Loucy (cell line): Measurements from ENCODE around the gene C1orf159.

Source experiments
- H2AFZ ChIP-seq: fragments of 200-600 bp; sonication (generic); 2 replicates; pipeline ENCODE4 v1.6.0; 2016; ENCODE audit warnings: antibody characterized with exemption, mild to moderate bottlenecking, low read length, moderate library complexity
- H3F3A ChIP-seq: fragments of 200-600 bp; 2 replicates; pipeline ENCODE4 v1.6.0; 2016; ENCODE audit warnings: antibody characterized with exemption, low read depth, mild to moderate bottlenecking
- H3K27me3 ChIP-seq: fragments of 200-600 bp; sonication (generic); 2 replicates; pipeline ENCODE4 v1.6.1; 2014; ENCODE audit warnings: low read length, mild to moderate bottlenecking; ENCODE audit not compliant: insufficient read depth, poor library complexity, severe bottlenecking
- H3K36me3 ChIP-seq: fragments of 200-600 bp; sonication (generic); 2 replicates; pipeline ENCODE4 v1.6.1; 2016; ENCODE audit warnings: low read length; ENCODE audit not compliant: insufficient read depth
- H3K4me1 ChIP-seq: fragments of 200-600 bp; sonication (generic); 2 replicates; pipeline ENCODE4 v1.5.1; 2014; ENCODE audit warnings: low read length, mild to moderate bottlenecking; ENCODE audit not compliant: insufficient read depth, poor library complexity, severe bottlenecking
- H3K4me2 ChIP-seq: fragments of 200-600 bp; sonication (generic); 2 replicates; pipeline ENCODE4 v1.6.0; 2014; ENCODE audit warnings: antibody characterized with exemption, low read length, low read depth, mild to moderate bottlenecking; ENCODE audit not compliant: poor library complexity, severe bottlenecking
- H3K4me3 ChIP-seq: fragments of 200-600 bp; sonication (generic); 2 replicates; pipeline ENCODE4 v1.5.1; 2014; ENCODE audit warnings: low read length, mild to moderate bottlenecking, mixed read lengths; ENCODE audit not compliant: poor library complexity, severe bottlenecking
- H3K79me2 ChIP-seq: fragments of 200-600 bp; sonication (generic); 2 replicates; pipeline ENCODE4 v1.6.1; 2014; ENCODE audit warnings: low read length; ENCODE audit not compliant: insufficient read depth
- H3K9ac ChIP-seq: fragments of 200-600 bp; sonication (generic); 2 replicates; pipeline ENCODE4 v1.6.0; 2014; ENCODE audit warnings: mild to moderate bottlenecking, low read depth, low read length, moderate library complexity; ENCODE audit not compliant: poor library complexity, severe bottlenecking
- H3K9me2 ChIP-seq: fragments of 200-600 bp; sonication (generic); replicated peaks from 2 replicates; pipeline ENCODE4 v1.6.1; 2016; ENCODE audit warnings: low read depth, low read length, mixed read lengths
- H3K9me3 ChIP-seq: fragments of 200-600 bp; sonication (generic); 2 replicates; pipeline ENCODE4 v1.6.1; 2014; ENCODE audit warnings: mild to moderate bottlenecking, antibody characterized with exemption, low read length, low read depth; ENCODE audit not compliant: insufficient read depth
- H4K20me1 ChIP-seq: fragments of 200-600 bp; sonication (generic); 2 replicates; pipeline ENCODE4 v1.6.0; 2014; ENCODE audit warnings: antibody characterized with exemption, low read length, mild to moderate bottlenecking; ENCODE audit not compliant: insufficient read depth, poor library complexity, severe bottlenecking
- CTCF ChIP-seq: fragments of 200-600 bp; sonication (generic); conservative IDR thresholded peaks from 2 replicates; pipeline ENCODE4 v1.5.1; 2014; ENCODE audit warnings: mild to moderate bottlenecking, antibody characterized with exemption, low read length
- EZH2phosphoT487 ChIP-seq: fragments of 200-600 bp; IDR thresholded peaks from 2 replicates; pipeline ENCODE4 v1.6.1; 2018; ENCODE audit warnings: antibody characterized with exemption, mild to moderate bottlenecking, moderate library complexity, borderline replicate concordance

The C1orf159 gene

GRCh38 chr1:1130206-1131120 is 14.6 kb upstream of the C1orf159 start:
- no peak overlapping the region for H3K4me3 ChIP-seq
- H4K20me1 ChIP-seq, result no peaks in the 10 kb centered on the region
- H3K9me2 ChIP-seq, result no peaks in the 10 kb centered on the region
- H3F3A ChIP-seq, result no peaks in the 10 kb centered on the region
- no peak for TF ChIP-seq EZH2phosphoT487
- TF ChIP-seq CTCF, result no peak
- H3K9me3 ChIP-seq, result no peaks in the 10 kb centered on the region
- no peaks in the 10 kb centered on the region for H3K36me3 ChIP-seq
- no peaks in the 10 kb centered on the region for H3K4me1 ChIP-seq
- H3K27me3 ChIP-seq, result no peaks in the 10 kb centered on the region
- no peaks in the 10 kb centered on the region for H3K79me2 ChIP-seq
- no peak overlapping the region for H3K4me2 ChIP-seq
- H3K9ac ChIP-seq, result no peak overlapping the region
- H2AFZ ChIP-seq, result no peak overlapping the region

GRCh38 chr1:1129381-1129821 is 13.5 kb upstream of the C1orf159 start:
- H3K4me3 ChIP-seq, result no peak overlapping the region
- H3K4me2 ChIP-seq, result no peak overlapping the region
- no peaks in the 10 kb centered on the region for H3K79me2 ChIP-seq
- H4K20me1 ChIP-seq, result no peaks in the 10 kb centered on the region
- no peak overlapping the region for H3K9ac ChIP-seq
- H2AFZ ChIP-seq, result no peak overlapping the region
- H3K4me1 ChIP-seq, result no peaks in the 10 kb centered on the region
- no peak for TF ChIP-seq CTCF
- no peak for TF ChIP-seq EZH2phosphoT487
- no peaks in the 10 kb centered on the region for H3K9me3 ChIP-seq
- no peaks in the 10 kb centered on the region for H3K9me2 ChIP-seq
- no peaks in the 10 kb centered on the region for H3F3A ChIP-seq
- no peaks in the 10 kb centered on the region for H3K36me3 ChIP-seq
- H3K27me3 ChIP-seq, result no peaks in the 10 kb centered on the region

- H3K27me3 ChIP-seq, result no peaks in the 10 kb centered on the region
- H3K36me3 ChIP-seq, result no peaks in the 10 kb centered on the region
- H3K9ac ChIP-seq, result no peak overlapping the region
- H3K4me1 ChIP-seq, result no peaks in the 10 kb centered on the region
- TF ChIP-seq CTCF (no peak), EZH2phosphoT487 (no peak)
- H2AFZ ChIP-seq, result no peak overlapping the region
- H4K20me1 ChIP-seq, result no peaks in the 10 kb centered on the region
- no peaks in the 10 kb centered on the region for H3F3A ChIP-seq
- H3K4me2 ChIP-seq, result no peak overlapping the region
- H3K9me3 ChIP-seq, result no peaks in the 10 kb centered on the region
- no peaks in the 10 kb centered on the region for H3K9me2 ChIP-seq
- H3K79me2 ChIP-seq, result no peaks in the 10 kb centered on the region
- no peak overlapping the region for H3K4me3 ChIP-seq
These were observed 12.7 kb upstream of the C1orf159 start for GRCh38 chr1:1128454-1129139.
